Measurements from ENCODE around the gene GLT8D2.

GLT8D2 gene

DNA sequence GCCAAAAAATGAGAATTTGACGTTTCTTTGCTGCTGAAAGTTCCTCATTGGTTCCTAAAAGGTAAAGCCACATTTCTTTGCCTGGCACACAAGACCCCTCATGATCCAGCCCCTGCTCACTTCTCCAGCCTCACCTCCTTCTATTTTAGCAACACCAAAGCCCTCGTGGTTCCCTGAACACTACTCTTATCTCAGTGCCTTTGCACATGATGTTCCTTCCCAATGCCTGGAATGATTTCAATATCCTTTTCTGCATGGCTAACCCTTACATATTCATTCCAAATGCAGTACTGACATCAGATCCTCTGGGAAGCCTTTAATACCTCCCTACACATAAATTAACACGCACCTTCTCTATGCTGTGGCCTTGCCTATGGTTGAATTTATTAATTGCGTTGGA is 39.9 kb downstream of the GLT8D2 start:
- TF ChIP-seq, protein P1, sequence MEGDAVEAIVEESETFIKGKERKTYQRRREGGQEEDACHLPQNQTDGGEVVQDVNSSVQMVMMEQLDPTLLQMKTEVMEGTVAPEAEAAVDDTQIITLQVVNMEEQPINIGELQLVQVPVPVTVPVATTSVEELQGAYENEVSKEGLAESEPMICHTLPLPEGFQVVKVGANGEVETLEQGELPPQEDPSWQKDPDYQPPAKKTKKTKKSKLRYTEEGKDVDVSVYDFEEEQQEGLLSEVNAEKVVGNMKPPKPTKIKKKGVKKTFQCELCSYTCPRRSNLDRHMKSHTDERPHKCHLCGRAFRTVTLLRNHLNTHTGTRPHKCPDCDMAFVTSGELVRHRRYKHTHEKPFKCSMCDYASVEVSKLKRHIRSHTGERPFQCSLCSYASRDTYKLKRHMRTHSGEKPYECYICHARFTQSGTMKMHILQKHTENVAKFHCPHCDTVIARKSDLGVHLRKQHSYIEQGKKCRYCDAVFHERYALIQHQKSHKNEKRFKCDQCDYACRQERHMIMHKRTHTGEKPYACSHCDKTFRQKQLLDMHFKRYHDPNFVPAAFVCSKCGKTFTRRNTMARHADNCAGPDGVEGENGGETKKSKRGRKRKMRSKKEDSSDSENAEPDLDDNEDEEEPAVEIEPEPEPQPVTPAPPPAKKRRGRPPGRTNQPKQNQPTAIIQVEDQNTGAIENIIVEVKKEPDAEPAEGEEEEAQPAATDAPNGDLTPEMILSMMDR (IDR thresholded peaks at IDR 0.05; ENCODE audit: low read depth, low read length) = no peak
- no peaks in the 10 kb centered on the region for H3K9me3 ChIP-seq (ENCODE audit: severe bottlenecking)
- no peak overlapping the region for H3K4me3 ChIP-seq (ENCODE audit: low read depth, low read length)
- no peak overlapping the region for H3K27ac ChIP-seq
- no peaks in the 10 kb centered on the region for H3K36me3 ChIP-seq
- no peaks in the 10 kb centered on the region for H3K27me3 ChIP-seq (ENCODE audit: insufficient read depth, low read depth, severe bottlenecking)
- no peak for DNase-seq

DNA sequence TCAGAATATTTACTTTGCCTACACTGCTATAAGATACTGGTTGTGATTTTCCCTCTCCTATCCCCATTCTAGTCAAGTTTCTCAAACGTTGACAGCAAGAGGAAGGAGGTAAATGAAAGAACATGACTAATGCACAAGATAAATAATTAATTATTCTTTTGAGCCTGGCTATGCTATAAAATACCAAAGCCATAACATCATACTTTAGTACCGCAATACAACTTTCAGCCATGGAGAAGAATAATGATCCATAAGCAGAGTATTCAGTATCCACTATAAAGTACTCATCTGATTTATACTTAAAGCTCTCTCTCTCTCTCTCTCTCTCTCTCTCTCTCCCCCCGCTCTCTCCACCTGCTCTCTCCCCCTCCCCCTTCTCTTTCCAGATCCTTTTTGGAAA is 43.1 kb downstream of the GLT8D2 start:
- H3K27ac ChIP-seq = no peak overlapping the region
- H3K27me3 ChIP-seq (ENCODE audit: insufficient read depth, low read depth, severe bottlenecking) = no peaks in the 10 kb centered on the region
- TF ChIP-seq, protein P1 (IDR thresholded peaks at IDR 0.05; ENCODE audit: low read depth, low read length) = no peak
- no peak for DNase-seq
- no peaks in the 10 kb centered on the region for H3K36me3 ChIP-seq
- no peaks in the 10 kb centered on the region for H3K9me3 ChIP-seq (ENCODE audit: severe bottlenecking)
- no peak overlapping the region for H3K4me3 ChIP-seq (ENCODE audit: low read depth, low read length)

DNA sequence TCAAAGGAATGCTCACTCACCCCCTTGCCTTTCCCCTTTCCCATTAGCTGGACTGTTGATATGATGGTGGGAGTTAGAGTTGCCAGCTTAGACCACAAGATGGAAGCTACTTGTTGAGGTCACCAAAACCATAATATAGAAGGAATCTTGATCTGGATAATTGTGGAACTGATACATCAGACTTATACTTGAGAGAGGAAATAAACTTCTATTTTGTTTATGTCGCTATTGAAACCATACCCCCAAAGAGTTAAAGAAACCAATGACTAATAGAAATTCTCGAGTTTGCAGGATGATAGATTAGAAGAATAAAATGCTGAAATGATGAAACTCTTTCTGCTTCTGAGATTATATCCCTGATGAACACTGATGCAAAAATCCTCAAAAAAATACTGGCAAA is 46.4 kb downstream of the GLT8D2 start:
- no peaks in the 10 kb centered on the region for H3K36me3 ChIP-seq
- TF ChIP-seq, protein P1 (IDR thresholded peaks at IDR 0.05; ENCODE audit: low read depth, low read length) = no peak
- H3K27ac ChIP-seq = no peak overlapping the region
- no peak for DNase-seq
- no peaks in the 10 kb centered on the region for H3K27me3 ChIP-seq (ENCODE audit: insufficient read depth, low read depth, severe bottlenecking)
- no peak overlapping the region for H3K4me3 ChIP-seq (ENCODE audit: low read depth, low read length)
- no peaks in the 10 kb centered on the region for H3K9me3 ChIP-seq (ENCODE audit: severe bottlenecking)

DNA sequence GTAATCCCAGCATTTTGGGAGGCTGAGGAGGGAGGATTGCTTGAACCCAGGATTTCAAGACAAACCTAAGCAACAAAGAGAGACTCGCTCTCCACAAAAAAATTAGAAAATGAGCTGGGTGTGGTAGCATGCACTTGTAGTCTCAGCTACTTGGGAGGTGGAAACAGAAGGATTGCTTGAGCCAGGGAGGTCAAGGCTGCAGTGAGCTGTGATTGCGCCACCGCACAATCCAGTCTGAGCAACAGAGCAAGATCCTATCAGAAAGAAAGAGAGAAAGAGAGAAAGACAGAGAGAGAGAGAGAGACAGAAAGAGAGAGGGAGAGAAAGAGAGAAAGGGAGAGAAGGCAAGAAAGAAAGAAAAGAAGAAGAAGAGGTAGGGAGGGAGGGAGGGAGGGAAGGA is 47.3 kb downstream of the GLT8D2 start:
- DNase-seq = no peak
- TF ChIP-seq, protein P1 (IDR thresholded peaks at IDR 0.05; ENCODE audit: low read depth, low read length) = no peak
- Histone ChIP-seq H3K27ac (no peak overlapping the region), H3K27me3 (ENCODE audit: insufficient read depth, low read depth, severe bottlenecking) (no peaks in the 10 kb centered on the region), H3K9me3 (ENCODE audit: severe bottlenecking) (no peaks in the 10 kb centered on the region), H3K36me3 (no peaks in the 10 kb centered on the region), H3K4me3 (ENCODE audit: low read depth, low read length) (no peak overlapping the region)

DNA sequence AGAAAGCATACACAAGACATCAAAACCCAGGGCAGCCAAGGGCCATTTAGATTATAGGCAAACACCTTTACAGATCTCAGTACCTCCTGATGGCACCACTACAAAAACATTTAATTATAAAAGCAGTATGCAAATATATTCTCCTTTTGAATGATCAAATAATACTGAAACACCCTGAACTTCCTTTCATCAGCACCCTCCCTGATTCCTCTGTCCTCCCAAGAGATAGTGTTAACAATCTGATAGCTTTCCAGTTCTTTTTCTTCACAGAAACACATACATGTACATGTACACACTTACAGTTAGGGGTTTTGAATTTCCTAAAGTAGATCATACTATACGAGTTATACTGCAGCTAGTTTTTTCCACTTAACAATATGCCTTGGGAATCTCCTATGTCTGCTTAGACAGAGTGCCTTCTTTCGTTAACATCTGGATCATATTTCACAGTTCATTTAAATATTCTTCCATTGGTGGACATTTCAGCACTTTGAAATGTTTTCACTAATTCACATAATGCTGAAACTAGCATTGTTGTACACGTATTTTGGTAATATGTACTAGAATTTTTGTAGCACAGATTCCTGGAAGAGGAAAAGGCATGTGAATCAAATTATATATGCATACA is 49.1 kb downstream of the GLT8D2 start:
- no peak for DNase-seq
- Histone ChIP-seq H3K36me3 (no peaks in the 10 kb centered on the region), H3K27me3 (ENCODE audit: insufficient read depth, low read depth, severe bottlenecking) (no peaks in the 10 kb centered on the region), H3K4me3 (ENCODE audit: low read depth, low read length) (no peak overlapping the region), H3K9me3 (ENCODE audit: severe bottlenecking) (no peaks in the 10 kb centered on the region), H3K27ac (no peak overlapping the region)
- TF ChIP-seq, protein P1 (IDR thresholded peaks at IDR 0.05; ENCODE audit: low read depth, low read length) = no peak

DNA sequence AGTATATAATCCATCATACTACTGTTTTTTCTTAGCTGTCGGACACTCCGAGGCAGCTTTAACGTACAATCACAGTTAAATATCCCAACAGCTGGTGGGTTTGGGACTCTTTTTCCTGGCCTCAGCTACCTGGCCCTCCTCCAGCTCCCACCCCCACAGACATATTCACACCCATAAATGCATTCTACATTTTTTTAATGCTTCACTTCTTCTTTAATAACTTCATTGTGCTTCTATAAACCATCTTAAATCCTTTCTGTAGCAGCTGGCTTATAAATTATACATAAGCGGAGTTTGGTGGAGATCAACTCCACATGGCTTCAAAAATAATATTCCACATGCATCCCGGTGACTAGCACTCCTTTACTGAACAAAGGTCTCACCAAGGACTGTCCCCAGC is 51.0 kb downstream of the GLT8D2 start:
- Histone ChIP-seq H3K27ac (no peak overlapping the region), H3K4me3 (ENCODE audit: low read depth, low read length) (no peak overlapping the region), H3K9me3 (ENCODE audit: severe bottlenecking) (no peaks in the 10 kb centered on the region), H3K36me3 (no peaks in the 10 kb centered on the region), H3K27me3 (ENCODE audit: insufficient read depth, low read depth, severe bottlenecking) (no peaks in the 10 kb centered on the region)
- TF ChIP-seq, protein P1 (IDR thresholded peaks at IDR 0.05; ENCODE audit: low read depth, low read length) = no peak
- no peak for DNase-seq
